ENCODE measurements around the gene C5orf46. TPM values are rescaled to one million over a fixed set of nuclear protein-coding genes. Genes with fewer than 3 reads are reported as not detected.

The C5orf46 gene
- total and polyA plus RNA-seq, 2 of the 13 experiments (the other 11 are each of a cell fraction or from before 2014, with no cell fraction given), result not detected

- Histone ChIP-seq H2AFZ (ENCODE audit: low read length) (no peak overlapping the region), H3K36me3 (replicated peaks in 1 of 2; ENCODE audit: control insufficient read depth in 1 of 2, insufficient read depth in 2 of 2, low read length in 2 of 2) (no peaks in the 10 kb centered on the region), H3K27ac (ENCODE audit: extremely low read length, insufficient read depth, low read length) (no peak overlapping the region), H3K4me2 (ENCODE audit: low read depth, low read length) (no peak overlapping the region), H3K4me1 (ENCODE audit: insufficient read depth, low read length) (no peaks in the 10 kb centered on the region), H4K20me1 (ENCODE audit: insufficient read depth, low read length) (no peaks in the 10 kb centered on the region), H3K27me3 (ENCODE audit: control insufficient read depth in 1 of 2, insufficient read depth in 2 of 2, low read length in 2 of 2) (no peaks in the 10 kb centered on the region; a peak in 1 of 5 replicates), H3K9ac (ENCODE audit: insufficient read depth, low read depth, low read length) (no peak overlapping the region), H3K79me2 (ENCODE audit: insufficient read depth, low read length) (no peaks in the 10 kb centered on the region), H3K9me3 (ENCODE audit: low read length) (no peaks in the 10 kb centered on the region), H3K4me3 (replicated peaks in 1 of 3; ENCODE audit: insufficient read depth in 1 of 3, low read depth in 2 of 3, low read length in 3 of 3) (no peak overlapping the region)
- BruUV-seq (replicated peaks), result no TSS peak
- DNase-seq (ENCODE audit: low spot score), result no peak
- WGBS (ENCODE audit: low lambda C conversion rate), result 69% methylated on average over 4 of the region's 4 CpGs
- no peak for ATAC-seq
- ChIA-PET POLR2A (no interaction called here), CTCF (ENCODE audit: low intra/inter-chr PET ratio, low total read pairs) (no interaction called here)
- TF ChIP-seq ZNF10 (CRISPR knock-in tag; IDR thresholded peaks at IDR 0.05; ENCODE audit: borderline replicate concordance, low read depth) (no peak), ZBTB8A (CRISPR knock-in tag; IDR thresholded peaks at IDR 0.05; ENCODE audit: borderline replicate concordance, low read depth) (no peak), ZNF501 (CRISPR knock-in tag; IDR thresholded peaks at IDR 0.05) (no peak), ZSCAN9 (CRISPR knock-in tag; IDR thresholded peaks at IDR 0.05; ENCODE audit: borderline replicate concordance) (no peak)
- in situ Hi-C loops (cut with HindIII; ENCODE audit: extremely low pct_ligation_motif_present, low pct_unique_long_range_greater_than_20kb), result no loop called here
- intact Hi-C loops (cut with micrococcal nuclease; ENCODE audit: unreplicated experiment), result no loop called here
- FAIRE-seq, result no peak
These were observed 60.7 kb downstream of the C5orf46 start for GRCh38 chr5:147845618-147846017.

- FAIRE-seq, result no peak
- Histone ChIP-seq H3K27ac (ENCODE audit: extremely low read length, insufficient read depth, low read length) (no peak overlapping the region), H2AFZ (ENCODE audit: low read length) (no peak overlapping the region), H3K79me2 (ENCODE audit: insufficient read depth, low read length) (no peaks in the 10 kb centered on the region), H3K9me3 (ENCODE audit: low read length) (no peaks in the 10 kb centered on the region), H3K27me3 (ENCODE audit: control insufficient read depth in 1 of 2, insufficient read depth in 2 of 2, low read length in 2 of 2) (no peaks in the 10 kb centered on the region; a peak in 1 of 5 replicates), H3K4me1 (ENCODE audit: insufficient read depth, low read length) (no peaks in the 10 kb centered on the region), H3K9ac (ENCODE audit: insufficient read depth, low read depth, low read length) (no peak overlapping the region), H3K4me3 (replicated peaks in 1 of 3; ENCODE audit: insufficient read depth in 1 of 3, low read depth in 2 of 3, low read length in 3 of 3) (no peak overlapping the region), H4K20me1 (ENCODE audit: insufficient read depth, low read length) (no peaks in the 10 kb centered on the region), H3K36me3 (replicated peaks in 1 of 2; ENCODE audit: control insufficient read depth in 1 of 2, insufficient read depth in 2 of 2, low read length in 2 of 2) (no peaks in the 10 kb centered on the region), H3K4me2 (ENCODE audit: low read depth, low read length) (no peak overlapping the region)
- BruUV-seq (replicated peaks), result no TSS peak
- in situ Hi-C loops (cut with HindIII; ENCODE audit: extremely low pct_ligation_motif_present, low pct_unique_long_range_greater_than_20kb), result no loop called here
- DNase-seq (ENCODE audit: low spot score), result no peak
- no peak for TF ChIP-seq ETS1 (CRISPR knock-in tag; IDR thresholded peaks at IDR 0.05)
- TF ChIP-seq NFYC (CRISPR knock-in tag; IDR thresholded peaks at IDR 0.05), result no peak
- TF ChIP-seq ZNF280D (CRISPR knock-in tag; IDR thresholded peaks at IDR 0.05), result no peak
- TF ChIP-seq MTERF4 (CRISPR knock-in tag; IDR thresholded peaks at IDR 0.05), result no peak
- TF ChIP-seq KLF11 (CRISPR knock-in tag; IDR thresholded peaks at IDR 0.05), result no peak
- intact Hi-C loops (cut with micrococcal nuclease; ENCODE audit: unreplicated experiment), result no loop called here
- ATAC-seq, result no peak
- WGBS (ENCODE audit: low lambda C conversion rate), result 37% methylated on average over 3 of the region's 3 CpGs
- CTCF ChIA-PET (ENCODE audit: low intra/inter-chr PET ratio, low total read pairs), result no interaction called here
- POLR2A ChIA-PET, result no interaction called here
These were observed 61.5 kb downstream of the C5orf46 start for GRCh38 chr5:147844846-147845245.

All from HepG2 (cell line).